Measurements from ENCODE around the gene KAZN.

KAZN gene

DNA sequence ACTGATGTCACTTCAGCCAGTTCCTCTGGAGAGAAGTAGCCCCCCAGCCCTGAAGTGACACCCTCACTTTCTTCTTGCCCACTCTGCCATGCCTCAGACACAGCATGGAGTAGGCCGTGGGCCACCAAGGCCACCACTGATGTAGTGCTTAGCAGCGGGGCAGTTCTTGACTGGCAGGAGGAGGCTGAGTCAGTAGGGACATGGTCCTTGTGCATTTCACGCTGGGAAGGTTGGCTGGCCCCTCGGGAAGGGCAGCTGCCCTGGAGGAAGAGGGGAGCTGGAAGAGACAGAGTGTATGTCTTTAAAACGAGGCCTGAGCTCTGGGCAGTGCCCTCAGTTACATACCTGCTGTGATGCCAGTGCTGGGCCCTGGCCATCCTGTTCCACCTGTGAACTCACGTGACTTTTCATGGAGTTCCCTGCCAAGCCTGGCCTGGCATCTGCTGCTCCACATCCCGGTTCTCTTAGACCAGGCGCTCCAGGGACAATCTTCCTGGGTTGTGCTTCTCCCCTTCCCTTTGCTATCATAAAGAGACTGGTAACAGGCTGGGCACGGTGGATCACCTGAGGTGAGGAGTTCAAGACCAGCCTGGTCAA, 396.5 kb downstream of the KAZN start:
- DNase-seq, result no peak

GRCh38 chr1:14996133-14997050, 397.9 kb downstream of the KAZN start:
- DNase-seq, result no peak

GRCh38 chr1:14997646-14998276, 399.3 kb downstream of the KAZN start:
- DNase-seq, result no peak

DNA sequence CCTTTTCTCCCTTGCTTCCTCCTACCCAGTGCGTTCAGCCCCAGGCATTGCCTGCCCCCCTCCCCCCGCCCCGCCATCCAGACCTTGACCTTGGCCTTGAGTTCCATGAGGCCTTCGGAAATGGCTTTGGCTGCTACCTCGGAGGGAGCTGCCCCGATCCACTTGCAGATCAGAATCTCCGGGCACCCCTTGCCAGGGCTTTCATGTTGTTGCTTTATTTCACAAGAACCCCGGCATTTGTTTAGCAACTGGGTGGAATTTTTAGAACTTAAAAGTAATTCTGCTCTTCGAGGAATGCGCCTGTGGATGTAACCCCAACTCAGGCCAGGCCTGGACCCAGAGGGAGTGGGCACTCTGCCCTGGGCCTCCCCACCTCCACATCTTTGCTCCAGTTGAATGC, 401.0 kb downstream of the KAZN start:
- DNase-seq, result no peak

DNA sequence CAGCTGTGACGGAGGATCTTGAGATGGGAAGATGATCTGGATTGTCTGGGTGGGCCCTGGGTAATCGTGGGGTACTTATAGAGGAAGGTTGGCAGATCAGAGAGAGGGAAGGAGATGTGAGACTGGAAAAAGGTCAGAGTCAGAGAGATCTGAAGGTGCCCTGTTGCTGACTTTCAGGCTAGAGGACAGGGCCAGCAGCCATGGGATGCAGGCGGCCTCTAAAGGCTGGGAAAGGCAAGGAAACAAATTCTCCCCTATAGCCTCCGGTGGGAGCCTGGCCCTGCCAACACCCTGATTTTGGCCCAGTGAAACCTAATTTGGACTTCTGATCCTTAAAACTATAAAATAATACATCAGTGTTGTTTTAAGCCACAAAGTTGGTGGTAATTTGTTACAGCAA, 401.5 kb downstream of the KAZN start:
- DNase-seq, result no peak

DNA sequence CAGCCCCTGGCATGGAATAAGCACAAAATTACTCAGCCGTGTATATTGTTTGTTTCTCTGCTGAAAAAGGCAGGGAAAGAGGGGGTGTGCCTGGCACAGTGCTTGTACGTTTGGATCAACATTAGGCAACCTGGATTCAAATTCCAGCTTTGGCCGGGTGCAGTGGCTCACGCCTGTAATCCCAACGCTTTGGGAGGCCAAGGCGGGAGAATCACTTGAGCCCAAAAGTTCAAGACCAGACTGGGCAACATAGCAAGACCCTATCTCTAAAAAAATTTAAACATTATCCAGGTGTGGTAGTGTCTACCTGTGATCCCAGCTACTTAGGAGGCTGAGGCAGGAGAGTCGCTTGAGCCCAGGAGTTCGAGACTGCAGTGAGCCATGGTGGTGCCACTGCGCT, 402.2 kb downstream of the KAZN start:
- DNase-seq, result no peak

DNA sequence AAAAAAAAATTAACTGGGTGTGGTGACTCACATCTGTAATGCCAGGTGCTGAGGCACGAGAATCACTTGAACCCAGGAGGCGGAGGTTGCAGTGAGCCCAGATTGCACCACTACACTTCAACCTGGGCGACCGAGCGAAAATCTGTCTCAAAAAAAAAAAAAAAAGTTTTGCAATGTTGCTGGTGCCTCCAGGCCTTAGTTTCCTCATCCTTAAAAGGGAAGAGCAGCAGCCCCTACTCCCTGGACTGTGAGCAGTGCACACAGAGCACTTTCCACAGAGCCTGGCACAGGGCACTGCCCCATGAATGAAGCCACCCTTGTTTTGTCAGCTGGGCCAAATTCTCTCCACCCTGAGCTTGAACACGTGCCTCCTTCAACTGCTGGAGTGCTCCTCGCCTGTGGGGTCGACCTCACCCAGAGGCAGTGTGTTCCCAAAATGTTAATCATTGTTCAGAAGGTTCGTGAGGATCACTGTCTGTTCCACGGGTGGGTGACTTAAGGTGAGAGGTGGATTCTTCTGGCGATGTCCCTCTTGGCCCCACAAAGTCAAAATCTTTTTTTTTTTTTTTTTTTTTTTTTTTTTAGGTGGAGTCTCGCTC, 402.9 kb downstream of the KAZN start:
- DNase-seq, result no peak

DNA sequence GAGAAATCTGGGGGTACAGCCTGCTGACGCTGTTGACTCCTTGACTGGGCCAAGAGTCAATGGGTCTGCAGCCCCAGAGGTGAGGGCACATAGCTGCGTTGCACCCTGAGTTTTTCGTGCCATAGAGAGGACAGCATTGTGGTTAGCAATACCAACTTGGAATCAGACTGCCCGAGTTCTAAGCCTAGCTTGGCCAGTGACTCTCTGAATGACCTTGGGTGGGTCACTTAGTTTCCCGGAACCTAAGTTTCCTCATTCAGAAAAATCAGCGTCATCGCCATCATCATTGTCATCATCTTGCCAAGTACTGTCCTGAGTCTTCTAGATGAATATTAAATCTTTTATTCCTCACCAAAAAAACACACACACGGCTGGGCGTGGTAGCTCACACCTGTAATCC, 403.8 kb downstream of the KAZN start:
- DNase-seq, result no peak

- DNase-seq, result no peak
These were observed 405.9 kb downstream of the KAZN start for GRCh38 chr1:15004396-15004795.

GRCh38 chr1:15005116-15005515, 406.6 kb downstream of the KAZN start:
- no peak for DNase-seq

- no peak for DNase-seq
These were observed 408.9 kb downstream of the KAZN start for GRCh38 chr1:15007368-15007767.

GRCh38 chr1:15007842-15008241, 409.4 kb downstream of the KAZN start:
- DNase-seq, result no peak

GRCh38 chr1:15008783-15009729, 410.6 kb downstream of the KAZN start:
- no peak for DNase-seq

- DNase-seq, result no peak
These were observed 412.7 kb downstream of the KAZN start for GRCh38 chr1:15011160-15011559.

- no peak for DNase-seq
These were observed 413.2 kb downstream of the KAZN start for GRCh38 chr1:15011661-15012060.

DNA sequence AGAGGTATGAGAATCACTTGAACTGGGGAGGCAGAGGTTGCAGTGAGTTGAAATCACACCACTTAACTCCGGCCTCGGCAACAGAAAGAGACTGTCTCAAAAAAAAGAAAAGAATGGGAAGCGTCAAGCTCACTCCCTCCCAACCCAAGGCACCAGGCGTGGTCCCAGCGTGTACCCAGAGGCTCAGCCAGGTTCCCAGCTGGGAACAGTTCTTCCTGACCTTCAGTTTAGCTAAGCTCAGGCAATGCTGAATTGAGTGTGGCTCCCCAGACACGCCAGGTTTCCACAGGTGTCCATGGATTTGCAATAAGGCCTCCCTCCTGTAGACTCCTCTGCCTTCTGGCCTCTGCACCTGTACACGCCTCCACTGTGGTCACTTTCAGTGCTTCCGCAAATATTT, 414.3 kb downstream of the KAZN start:
- DNase-seq, result no peak

GRCh38 chr1:15013767-15014166, 415.3 kb downstream of the KAZN start:
- DNase-seq, result no peak

GRCh38 chr1:15014516-15014915, 416.0 kb downstream of the KAZN start:
- no peak for DNase-seq

- DNase-seq, result no peak
These were observed 417.5 kb downstream of the KAZN start for GRCh38 chr1:15016001-15016400.

- DNase-seq, result no peak
These were observed 418.0 kb downstream of the KAZN start for GRCh38 chr1:15016526-15016925.

GRCh38 chr1:15017120-15017519, 418.6 kb downstream of the KAZN start:
- DNase-seq, result no peak

DNA sequence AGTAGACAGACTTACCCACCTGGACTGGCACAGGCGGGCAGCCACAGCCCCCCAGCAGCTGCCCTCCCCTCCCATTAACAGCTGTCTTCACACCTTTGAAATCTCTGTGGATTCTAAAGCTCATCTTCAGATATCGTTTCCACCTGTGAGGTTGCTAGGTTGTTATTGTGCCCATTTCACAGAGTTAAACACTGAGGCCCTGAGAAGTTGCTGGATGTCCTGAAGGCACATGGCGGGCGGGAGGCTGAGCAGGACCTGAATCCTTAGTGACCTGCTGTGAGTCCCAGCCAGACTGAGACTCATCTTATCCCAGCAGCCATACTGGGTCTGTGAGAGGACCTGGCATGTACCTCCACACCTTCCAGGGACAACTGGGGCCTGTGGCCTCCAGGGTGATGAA, 420.3 kb downstream of the KAZN start:
- no peak for DNase-seq

All from activated T-cell treated with anti-CD3 and anti-CD28 coated beads, Interleukin-2, amount 50 U/mL, for 1 hour (primary cell).